Peyer's patch (tissue), 4 donors: Measurements from ENCODE around the gene POGZ.

Experiments used
- CTCF ChIP-seq, 6 experiments: fragments of 450-650 bp in 4 of 6; fragments of 200-600 bp in 2 of 6; sonication (generic) in 1 of 6; IDR thresholded peaks; one replicate each; pipeline ENCODE4 v1.5.1; 2017 to 2019; ENCODE audit warnings: antibody characterized with exemption in 6 of 6, mild to moderate bottlenecking in 3 of 6, moderate library complexity in 1 of 6
- POLR2A ChIP-seq, 2 donors: fragments of 450-650 bp; IDR thresholded peaks; one replicate each; pipeline ENCODE4 v1.5.1; 2017; ENCODE audit warnings: antibody characterized with exemption in 2 of 2, mild to moderate bottlenecking in 2 of 2, moderate library complexity in 2 of 2

DNA sequence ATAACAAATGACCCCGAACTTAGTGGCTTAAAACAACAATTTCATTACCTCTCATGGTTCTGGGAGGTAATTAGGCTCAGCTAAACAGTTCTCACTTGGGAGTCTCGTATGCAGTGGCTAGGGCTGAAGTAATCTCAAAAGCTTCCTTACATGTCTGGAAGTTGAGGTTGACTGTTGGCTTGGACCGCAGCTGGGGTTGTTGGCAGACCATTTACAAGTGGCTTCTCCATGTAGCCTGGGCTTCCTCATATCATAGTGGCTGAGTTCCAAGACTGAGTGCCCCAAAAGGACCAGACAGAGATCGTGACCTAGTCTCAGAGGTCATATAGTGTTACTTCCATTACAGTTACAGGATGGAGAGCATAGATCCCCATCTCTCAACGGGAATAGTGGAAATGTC is 2.4 kb upstream of the POGZ start:
- TF ChIP-seq POLR2A (IDR thresholded peaks at IDR 0.05) = no peak
- no peak for TF ChIP-seq CTCF (IDR thresholded peaks at IDR 0.05)
